H9 (cell line): Measurements from ENCODE around the gene TOP3B. TPM values are rescaled to one million over a fixed set of nuclear protein-coding genes. Genes with fewer than 3 reads are reported as not detected.

ENCODE experiments used
- DNase-seq: peaks from one replicate; pipeline ENCODE4 v3.0.0-alpha.2; 2017
- H2AFZ ChIP-seq: one replicate; pipeline ENCODE4 v1.6.1; 2013; ENCODE audit warnings: mild to moderate bottlenecking, low read length, control low read depth, moderate library complexity
- H2AK5ac ChIP-seq: 2 replicates; pipeline ENCODE4 v1.6.1; 2013; ENCODE audit warnings: low read length, control low read depth, mixed read lengths; ENCODE audit not compliant: insufficient read length
- H2BK120ac ChIP-seq: one replicate; pipeline ENCODE4 v1.6.1; 2013; ENCODE audit warnings: low read depth, mild to moderate bottlenecking, low read length, control low read depth, inconsistent platforms; ENCODE audit not compliant: poor library complexity, severe bottlenecking
- H2BK12ac ChIP-seq: 2 replicates; pipeline ENCODE4 v1.6.1; 2013; ENCODE audit warnings: low read length, control low read depth, mixed read lengths, low read depth; ENCODE audit not compliant: insufficient read length
- H2BK15ac ChIP-seq: 2 replicates; pipeline ENCODE4 v1.6.1; 2013; ENCODE audit warnings: low read depth, low read length, control low read depth
- H2BK20ac ChIP-seq: one replicate; pipeline ENCODE4 v1.6.1; 2013; ENCODE audit warnings: low read depth, mild to moderate bottlenecking, low read length, control low read depth, inconsistent platforms; ENCODE audit not compliant: poor library complexity, severe bottlenecking
- H2BK5ac ChIP-seq: 2 replicates; pipeline ENCODE4 v1.6.1; 2013; ENCODE audit warnings: low read length, control low read depth, mixed read lengths; ENCODE audit not compliant: insufficient read length
- H3K14ac ChIP-seq: 2 replicates; pipeline ENCODE4 v1.6.1; 2013; ENCODE audit warnings: low read length, control low read depth; ENCODE audit not compliant: insufficient read depth
- H3K18ac ChIP-seq: 2 replicates; pipeline ENCODE4 v1.6.1; 2013; ENCODE audit warnings: low read depth, mild to moderate bottlenecking, mixed read lengths, low read length, control low read depth; ENCODE audit not compliant: insufficient read length
- H3K23ac ChIP-seq: 2 replicates; pipeline ENCODE4 v1.6.1; 2013; ENCODE audit warnings: low read length, control low read depth, mixed read lengths, low read depth; ENCODE audit not compliant: insufficient read length
- H3K23me2 ChIP-seq: 2 replicates; pipeline ENCODE4 v1.6.1; 2013; ENCODE audit warnings: low read depth, mild to moderate bottlenecking, mixed read lengths, low read length, control low read depth; ENCODE audit not compliant: insufficient read length, poor library complexity, severe bottlenecking
- H3K27ac ChIP-seq: 2 replicates; pipeline ENCODE4 v1.5.1; 2013; ENCODE audit warnings: low read length, control low read depth, mixed read lengths, low read depth; ENCODE audit not compliant: insufficient read length
- H3K27me3 ChIP-seq: 2 replicates; pipeline ENCODE4 v1.6.1; 2013; ENCODE audit warnings: low read length, control low read depth, inconsistent platforms; ENCODE audit not compliant: insufficient read depth
- H3K4ac ChIP-seq: 2 replicates; pipeline ENCODE4 v1.6.1; 2013; ENCODE audit warnings: low read depth, mild to moderate bottlenecking, control low read depth, inconsistent platforms, low read length, moderate library complexity
- H3K4me1 ChIP-seq: 2 replicates; pipeline ENCODE4 v1.6.1; 2013; ENCODE audit warnings: low read length, control low read depth, inconsistent platforms; ENCODE audit not compliant: insufficient read depth
- H3K4me2 ChIP-seq: 2 replicates; pipeline ENCODE4 v1.6.1; 2013; ENCODE audit warnings: low read length, control low read depth, mixed read lengths; ENCODE audit not compliant: insufficient read length, insufficient read depth
- H3K56ac ChIP-seq: 2 replicates; pipeline ENCODE4 v1.6.1; 2013; ENCODE audit warnings: low read depth, mild to moderate bottlenecking, mixed read lengths, low read length, control low read depth; ENCODE audit not compliant: insufficient read length
- H3K79me1 ChIP-seq: 2 replicates; pipeline ENCODE4 v1.6.1; 2013; ENCODE audit warnings: low read depth, mild to moderate bottlenecking, moderate library complexity, low read length, control low read depth, inconsistent platforms; ENCODE audit not compliant: insufficient read depth, poor library complexity, severe bottlenecking
- H3K79me2 ChIP-seq: 2 replicates; pipeline ENCODE4 v1.6.1; 2013; ENCODE audit warnings: low read length, control low read depth, inconsistent platforms; ENCODE audit not compliant: insufficient read depth
- H3K9ac ChIP-seq: 2 replicates; pipeline ENCODE4 v1.6.1; 2013; ENCODE audit warnings: low read length, control low read depth, mixed read lengths; ENCODE audit not compliant: insufficient read length; ENCODE audit errors: extremely low read depth
- H3K9me3 ChIP-seq: one replicate; pipeline ENCODE4 v1.6.1; 2013; ENCODE audit warnings: low read depth, low read length, inconsistent platforms; ENCODE audit not compliant: control insufficient read depth
- H3T11ph ChIP-seq: one replicate; pipeline ENCODE4 v1.6.1; 2013; ENCODE audit warnings: mild to moderate bottlenecking, low read length, control low read depth, inconsistent platforms
- H4K20me1 ChIP-seq: one replicate; pipeline ENCODE4 v1.6.1; 2013; ENCODE audit not compliant: control insufficient read depth, insufficient read length, insufficient read depth
- H4K5ac ChIP-seq: 2 replicates; pipeline ENCODE4 v1.6.1; 2013; ENCODE audit warnings: low read depth, mild to moderate bottlenecking, mixed read lengths, low read length, control low read depth; ENCODE audit not compliant: insufficient read length
- H4K8ac ChIP-seq: replicated peaks from 2 replicates; pipeline ENCODE4 v1.6.1; 2013; ENCODE audit warnings: low read length, control low read depth, mixed read lengths, low read depth; ENCODE audit not compliant: insufficient read length
- H4K91ac ChIP-seq: 2 replicates; pipeline ENCODE4 v1.6.1; 2013; ENCODE audit warnings: low read depth, mild to moderate bottlenecking, moderate library complexity, mixed read lengths, low read length, control low read depth; ENCODE audit not compliant: insufficient read length
- H3K27ac Mint-ChIP-seq, 3 experiments: 2 replicates in 2 of 3; 3 replicates in 1 of 3; pipeline ENCODE4 v1.8.0; 2020 to 2021; ENCODE audit warnings: mixed read lengths in 3 of 3, mild to moderate bottlenecking in 1 of 3, moderate library complexity in 1 of 3
- H3K27me3 Mint-ChIP-seq: 2 replicates; pipeline ENCODE4 v1.8.0; 2021; ENCODE audit warnings: low read depth, mild to moderate bottlenecking, moderate library complexity, mixed read lengths
- H3K36me3 Mint-ChIP-seq, 3 experiments: 2 replicates in 2 of 3; 3 replicates in 1 of 3; pipeline ENCODE4 v1.8.0; 2020 to 2021; ENCODE audit warnings: low read depth in 3 of 3, mixed read lengths in 3 of 3; ENCODE audit not compliant: insufficient read depth in 1 of 3
- H3K4me1 Mint-ChIP-seq, 2 experiments: 2 replicates each; pipeline ENCODE4 v1.8.0; 2020; ENCODE audit warnings: mixed read lengths in 2 of 2
- H3K4me3 Mint-ChIP-seq, 2 experiments: 2 replicates in 1 of 2; 3 replicates in 1 of 2; pipeline ENCODE4 v1.8.0; 2020 to 2021; ENCODE audit warnings: mild to moderate bottlenecking in 2 of 2, mixed read lengths in 2 of 2, moderate library complexity in 1 of 2
- H3K9me3 Mint-ChIP-seq, 2 experiments: 2 replicates in 1 of 2; 3 replicates in 1 of 2; pipeline ENCODE4 v1.8.0; 2020; ENCODE audit warnings: mild to moderate bottlenecking in 2 of 2, mixed read lengths in 2 of 2, moderate library complexity in 1 of 2
- CTCF ChIP-seq: fragments of 200-600 bp; sonication (generic); conservative IDR thresholded peaks from 3 replicates; pipeline ENCODE4 v1.8.0; 2021; ENCODE audit warnings: antibody characterized with exemption, mild to moderate bottlenecking
- WGBS: extraction: QIAGEN DNeasy Blood & Tissue Kit; methylation state at CpG from one replicate; pipeline ENCODE4 v1.1.7; 2013; ENCODE audit warnings: missing lambda C conversion rate, low lambda C conversion rate, mixed read lengths; ENCODE audit not compliant: insufficient read length; ENCODE audit errors: extremely low coverage; 5-methylcytosine and 5-hydroxymethylcytosine counted together
- total RNA-seq: library from RNA; stranded (reverse); gene quantifications from 2 replicates; pipeline ENCODE4 v1.2.1, GENCODE V29; 2021

Gene TOP3B
- total RNA-seq, 1 experiment from 2014 or later: 55.2 TPM

- peaks cover 100% of the 10 kb centered on the region for H3K27me3 Mint-ChIP-seq
Observed at GRCh38 chr22:21996175-21996720, 13.7 kb upstream of the TOP3B start.

More at GRCh38 chr22:21996175-21996720, 13.7 kb upstream of the TOP3B start:
- Histone ChIP-seq H3T11ph (no peak overlapping the region), H3K14ac (no peak overlapping the region), H2AFZ (no peak overlapping the region), H3K9me3 (no peaks in the 10 kb centered on the region), H3K4me2 (no peak overlapping the region), H3K23ac (no peak overlapping the region), H3K4ac (no peak overlapping the region), H4K5ac (no peak overlapping the region), H3K18ac (no peak overlapping the region), H2BK15ac (no peak overlapping the region), H3K79me2 (no peaks in the 10 kb centered on the region), H2AK5ac (no peak overlapping the region), H3K4me1 (no peaks in the 10 kb centered on the region), H3K56ac (no peak overlapping the region), H3K27ac (no peak overlapping the region), H3K79me1 (no peaks in the 10 kb centered on the region), H2BK12ac (no peak overlapping the region), H4K20me1 (no peaks in the 10 kb centered on the region), H4K91ac (no peak overlapping the region), H3K23me2 (no peaks in the 10 kb centered on the region), H2BK5ac (no peak overlapping the region), H3K9ac (no peak overlapping the region), H2BK120ac (no peak overlapping the region), H4K8ac (no peak overlapping the region), H3K27me3 (peaks cover 34% of the 10 kb centered on the region; the same call in 1 of the 2 replicates), H2BK20ac (no peak overlapping the region)
- no peak for DNase-seq
- H3K27ac Mint-ChIP-seq: no peak overlapping the region
- TF ChIP-seq CTCF: no peak
- no CpG with 5 or more reads among the region's 5 CpGs for WGBS
- no peaks in the 10 kb centered on the region for H3K9me3 Mint-ChIP-seq
- no peaks in the 10 kb centered on the region for H3K36me3 Mint-ChIP-seq
- no peak overlapping the region for H3K4me3 Mint-ChIP-seq
- H3K4me1 Mint-ChIP-seq: no peaks in the 10 kb centered on the region
